Measurements from ENCODE around the gene ATXN1.

- TF ChIP-seq CTCF (conservative IDR thresholded peaks at IDR 0.05; ENCODE audit: low read depth, low read length) = no peak
- TF ChIP-seq EZH2phosphoT487 (IDR thresholded peaks at IDR 0.05; ENCODE audit: borderline replicate concordance, low read length) = no peak
- no peak for TF ChIP-seq EZH2 (IDR thresholded peaks at IDR 0.05; ENCODE audit: low read length, unreplicated experiment)
Measured at GRCh38 chr6:16568128-16568527, 193.1 kb downstream of the ATXN1 start.

Data from PC-3 (cell line).